Testis (tissue), 2 donors: ENCODE measurements around the gene SLC16A1.

ENCODE experiments used
- POLR2A ChIP-seq: fragments of 450-650 bp; IDR thresholded peaks from one replicate; pipeline ENCODE4 v1.6.1; 2017; ENCODE audit warnings: antibody characterized with exemption, mild to moderate bottlenecking, moderate library complexity
- TF ChIP-seq, protein P1 (sequence below), 3 experiments: fragments of 450-650 bp in 2 of 3; fragments of 200-600 bp in 1 of 3; sonication (generic) in 1 of 3; IDR thresholded peaks; one replicate each; pipeline ENCODE4 v1.5.1; 2016 to 2019; ENCODE audit warnings: antibody characterized with exemption in 3 of 3, mild to moderate bottlenecking in 2 of 3, moderate library complexity in 1 of 3

- no peak for TF ChIP-seq POLR2A
- TF ChIP-seq, protein P1, sequence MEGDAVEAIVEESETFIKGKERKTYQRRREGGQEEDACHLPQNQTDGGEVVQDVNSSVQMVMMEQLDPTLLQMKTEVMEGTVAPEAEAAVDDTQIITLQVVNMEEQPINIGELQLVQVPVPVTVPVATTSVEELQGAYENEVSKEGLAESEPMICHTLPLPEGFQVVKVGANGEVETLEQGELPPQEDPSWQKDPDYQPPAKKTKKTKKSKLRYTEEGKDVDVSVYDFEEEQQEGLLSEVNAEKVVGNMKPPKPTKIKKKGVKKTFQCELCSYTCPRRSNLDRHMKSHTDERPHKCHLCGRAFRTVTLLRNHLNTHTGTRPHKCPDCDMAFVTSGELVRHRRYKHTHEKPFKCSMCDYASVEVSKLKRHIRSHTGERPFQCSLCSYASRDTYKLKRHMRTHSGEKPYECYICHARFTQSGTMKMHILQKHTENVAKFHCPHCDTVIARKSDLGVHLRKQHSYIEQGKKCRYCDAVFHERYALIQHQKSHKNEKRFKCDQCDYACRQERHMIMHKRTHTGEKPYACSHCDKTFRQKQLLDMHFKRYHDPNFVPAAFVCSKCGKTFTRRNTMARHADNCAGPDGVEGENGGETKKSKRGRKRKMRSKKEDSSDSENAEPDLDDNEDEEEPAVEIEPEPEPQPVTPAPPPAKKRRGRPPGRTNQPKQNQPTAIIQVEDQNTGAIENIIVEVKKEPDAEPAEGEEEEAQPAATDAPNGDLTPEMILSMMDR (IDR thresholded peaks at IDR 0.05): no peak
Measured at GRCh38 chr1:112990271-112990670, 34.3 kb upstream of the SLC16A1 start.
